Uterus (tissue), 4 donors: Measurements from ENCODE around the gene RIMOC1. TPM values are rescaled to one million over a fixed set of nuclear protein-coding genes. Genes with fewer than 3 reads are reported as not detected.

ENCODE experiments used
- DNase-seq, 2 donors: peaks; one replicate each; pipeline ENCODE4 v3.0.0-alpha.2; 2019 to 2020
- H3K27ac ChIP-seq, 2 donors: fragments of 200-600 bp; sonication (generic); 1 replicate in 1 of 2; 2 replicates in 1 of 2; pipeline ENCODE4 v1.5.1; 2016 to 2018
- H3K27me3 ChIP-seq, 2 donors: fragments of 200-600 bp; sonication (generic); one replicate each; pipeline ENCODE4 v1.5.1; 2018 to 2019; ENCODE audit warnings: control low read depth in 1 of 2
- H3K36me3 ChIP-seq, 2 donors: fragments of 200-600 bp; sonication (generic); one replicate each; pipeline ENCODE4 v1.5.1; 2019; ENCODE audit warnings: control low read depth in 1 of 2
- H3K4me1 ChIP-seq, 2 donors: fragments of 200-600 bp; sonication (generic); one replicate each; pipeline ENCODE4 v1.5.1; 2018 to 2019; ENCODE audit warnings: control low read depth in 1 of 2
- H3K4me3 ChIP-seq, 2 donors: fragments of 200-600 bp; sonication (generic); 1 replicate in 1 of 2; 2 replicates in 1 of 2; pipeline ENCODE4 v1.5.1; 2018 to 2019; ENCODE audit warnings: mild to moderate bottlenecking in 1 of 2
- H3K9me3 ChIP-seq, 2 donors: fragments of 200-600 bp; sonication (generic); one replicate each; pipeline ENCODE4 v1.5.1; 2019; ENCODE audit warnings: control low read depth in 1 of 2
- POLR2A ChIP-seq, 2 donors: fragments of 450-650 bp; IDR thresholded peaks; one replicate each; pipeline ENCODE4 v1.6.1; 2016; ENCODE audit warnings: antibody characterized with exemption in 2 of 2, mild to moderate bottlenecking in 1 of 2, moderate library complexity in 1 of 2
- intact Hi-C: fragments of 100-400 bp; cut with DNase I; formaldehyde crosslinking; loops from one replicate; pipeline ENCODE4 v1.15.1; 2023; ENCODE audit warnings: low total_unique reads
- total RNA-seq, 4 donors: library from RNA; depleted of rRNA in 3 of 4; stranded (reverse); fragments of >200 nt in 3 of 4; gene quantifications; one replicate each; pipeline versions ENCODE4 v1.1.0 to v1.2.4, GENCODE V29; 2014 to 2023
- TF ChIP-seq, protein P1 (sequence below), 4 experiments: fragments of 200-600 bp in 2 of 4; fragments of 450-650 bp in 2 of 4; sonication (generic) in 2 of 4; IDR thresholded peaks; one replicate each; pipeline ENCODE4 v1.5.1; 2016 to 2019; ENCODE audit warnings: antibody characterized with exemption in 4 of 4, mild to moderate bottlenecking in 2 of 4, moderate library complexity in 1 of 4
- donor health status: DM: yes; HTN: yes; CAD: no.

RIMOC1 gene
- total RNA-seq, 4 donors from 2014 or later = 9.2 to 23.8 (median 22.6) TPM

DNA sequence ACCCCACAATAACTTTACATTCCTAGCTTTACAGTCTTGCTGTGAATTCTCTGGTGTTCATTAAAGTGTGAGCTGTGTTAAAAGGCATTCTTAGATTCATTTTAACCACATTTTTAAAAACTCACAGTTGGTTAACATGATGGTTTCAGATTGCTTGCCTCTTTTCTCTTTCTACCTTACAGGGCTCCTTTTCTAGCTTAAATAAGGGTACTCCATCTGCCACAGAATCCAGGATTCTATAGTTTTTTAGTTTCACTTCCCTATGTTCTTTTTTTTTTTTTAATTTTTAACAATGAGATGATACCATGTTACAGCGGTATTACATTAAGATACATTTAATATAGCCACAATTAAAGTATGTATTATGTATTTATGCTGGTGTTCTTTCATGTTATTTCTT, 17.0 kb downstream of the RIMOC1 start:
- intact Hi-C loops = loop anchor here (10.0 kb wide), 1 partner anchor 56 kb away; no protein-coding TSS in a partner anchor
- H3K9me3 ChIP-seq = no peaks in the 10 kb centered on the region
- no peak overlapping the region for H3K4me3 ChIP-seq
- TF ChIP-seq, protein P1, sequence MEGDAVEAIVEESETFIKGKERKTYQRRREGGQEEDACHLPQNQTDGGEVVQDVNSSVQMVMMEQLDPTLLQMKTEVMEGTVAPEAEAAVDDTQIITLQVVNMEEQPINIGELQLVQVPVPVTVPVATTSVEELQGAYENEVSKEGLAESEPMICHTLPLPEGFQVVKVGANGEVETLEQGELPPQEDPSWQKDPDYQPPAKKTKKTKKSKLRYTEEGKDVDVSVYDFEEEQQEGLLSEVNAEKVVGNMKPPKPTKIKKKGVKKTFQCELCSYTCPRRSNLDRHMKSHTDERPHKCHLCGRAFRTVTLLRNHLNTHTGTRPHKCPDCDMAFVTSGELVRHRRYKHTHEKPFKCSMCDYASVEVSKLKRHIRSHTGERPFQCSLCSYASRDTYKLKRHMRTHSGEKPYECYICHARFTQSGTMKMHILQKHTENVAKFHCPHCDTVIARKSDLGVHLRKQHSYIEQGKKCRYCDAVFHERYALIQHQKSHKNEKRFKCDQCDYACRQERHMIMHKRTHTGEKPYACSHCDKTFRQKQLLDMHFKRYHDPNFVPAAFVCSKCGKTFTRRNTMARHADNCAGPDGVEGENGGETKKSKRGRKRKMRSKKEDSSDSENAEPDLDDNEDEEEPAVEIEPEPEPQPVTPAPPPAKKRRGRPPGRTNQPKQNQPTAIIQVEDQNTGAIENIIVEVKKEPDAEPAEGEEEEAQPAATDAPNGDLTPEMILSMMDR (IDR thresholded peaks at IDR 0.05) = no peak
- no peak for TF ChIP-seq POLR2A (IDR thresholded peaks at IDR 0.05)
- DNase-seq = no peak
- no peaks in the 10 kb centered on the region for H3K27me3 ChIP-seq
- no peaks in the 10 kb centered on the region for H3K36me3 ChIP-seq
- no peak overlapping the region for H3K27ac ChIP-seq
- H3K4me1 ChIP-seq = no peaks in the 10 kb centered on the region

DNA sequence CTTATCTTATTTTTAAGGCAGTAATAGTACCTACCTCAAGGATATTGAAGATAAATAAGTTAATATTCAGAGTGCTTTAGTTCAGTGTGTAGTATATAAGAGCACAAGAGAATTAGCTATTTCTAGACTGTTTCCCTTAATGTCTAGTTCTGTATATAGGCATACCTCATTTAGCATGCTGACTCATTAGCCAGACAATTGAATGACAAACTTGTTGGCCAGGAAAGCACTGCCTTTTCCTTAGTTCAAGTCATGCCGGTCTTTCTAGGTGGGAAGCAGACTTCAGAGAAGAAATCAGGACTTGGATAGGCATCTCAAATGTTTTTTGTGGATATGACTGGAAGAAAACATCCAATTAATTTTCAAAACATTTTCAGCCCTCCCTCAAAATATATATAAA, 17.7 kb downstream of the RIMOC1 start:
- H3K4me3 ChIP-seq = no peak overlapping the region
- no peaks in the 10 kb centered on the region for H3K4me1 ChIP-seq
- no peaks in the 10 kb centered on the region for H3K9me3 ChIP-seq
- no peak for TF ChIP-seq POLR2A (IDR thresholded peaks at IDR 0.05)
- TF ChIP-seq, protein P1 (IDR thresholded peaks at IDR 0.05) = no peak
- DNase-seq = no peak
- intact Hi-C loops = loop anchor here (10.0 kb wide), 1 partner anchor 57 kb away; no protein-coding TSS in a partner anchor
- H3K27ac ChIP-seq = no peak overlapping the region
- H3K36me3 ChIP-seq = no peaks in the 10 kb centered on the region
- H3K27me3 ChIP-seq = no peaks in the 10 kb centered on the region

DNA sequence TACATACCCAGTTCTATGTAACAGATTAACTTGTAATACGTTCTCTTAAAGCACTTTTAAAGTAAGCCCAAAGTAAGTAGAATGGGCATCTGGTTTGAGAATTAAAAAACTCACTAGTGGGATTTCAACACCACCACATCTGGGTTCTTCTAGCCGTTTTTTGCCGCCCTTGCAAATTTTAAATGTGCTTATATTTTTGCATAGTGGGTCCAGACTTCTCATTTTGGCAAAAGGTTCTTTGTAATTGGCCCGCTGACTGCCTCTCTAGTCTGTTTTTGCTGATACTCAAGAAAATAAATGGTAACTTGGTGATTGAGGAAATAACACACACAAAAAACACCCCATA, 20.4 kb downstream of the RIMOC1 start:
- Histone ChIP-seq H3K27ac (peak overlapping the region; percentile 90 to 95), H3K4me1 (no peaks in the 10 kb centered on the region)
- intact Hi-C loops = loop anchor here (10.0 kb wide), 1 partner anchor 60 kb away; no protein-coding TSS in a partner anchor

DNA sequence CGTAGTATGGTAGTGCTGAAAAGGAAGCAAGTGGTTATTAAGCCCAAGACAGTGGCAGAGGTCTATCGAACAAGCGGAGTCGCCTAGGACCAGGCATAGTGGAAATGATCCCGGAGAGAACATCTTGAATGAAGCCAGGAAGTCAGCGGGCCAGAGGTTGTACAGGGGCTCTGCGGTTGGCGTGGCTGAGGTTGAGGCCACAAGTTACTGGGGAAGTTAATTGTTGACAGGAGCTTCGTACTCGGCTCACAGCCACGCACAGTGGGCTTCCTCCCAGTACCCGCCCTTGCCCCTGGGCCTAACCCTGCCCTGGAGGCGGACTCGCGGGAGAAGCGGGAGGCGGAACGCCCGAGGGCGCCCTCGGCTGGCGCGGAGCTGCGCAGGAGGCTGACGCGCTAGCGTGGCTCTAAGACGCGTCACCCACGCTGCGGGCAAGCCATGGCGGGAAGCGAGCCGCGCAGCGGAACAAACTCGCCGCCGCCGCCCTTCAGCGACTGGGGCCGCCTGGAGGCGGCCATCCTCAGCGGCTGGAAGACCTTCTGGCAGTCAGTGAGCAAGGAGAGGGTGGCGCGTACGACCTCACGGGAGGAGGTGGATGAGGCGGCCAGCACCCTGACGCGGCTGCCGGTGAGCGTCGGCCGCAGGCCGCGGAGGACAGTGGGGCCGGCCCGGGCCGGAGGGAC, 20.9 kb downstream of the RIMOC1 start, which contains the start of gene FBXO4:
TSS of gene FBXO4 (plus strand) at position 410 of the 683 bp plus-strand sequence. CDS start at position 439, 29 bp downstream.
- DNase-seq = peak; percentile 75 to 85
- intact Hi-C loops = loop anchor here (10.0 kb wide), 1 partner anchor 60 kb away; no protein-coding TSS in a partner anchor
- peak in 1 of 2 donors; percentile 60 for TF ChIP-seq POLR2A (IDR thresholded peaks at IDR 0.05)
- TF ChIP-seq, protein P1 (IDR thresholded peaks at IDR 0.05) = peak; percentile 53 to 73 (median 58)
- H3K4me3 ChIP-seq = peak within 1 kb of the TSS; percentile 63 to 77
- no peaks in the 10 kb centered on the region for H3K36me3 ChIP-seq
- H3K9me3 ChIP-seq = no peaks in the 10 kb centered on the region
- H3K27ac ChIP-seq = peak within 1 kb of the TSS; percentile 90 to 95
- no peaks in the 10 kb centered on the region for H3K4me1 ChIP-seq
- no peaks in the 10 kb centered on the region for H3K27me3 ChIP-seq

More for the DNA sequence above, 20.4 kb downstream of the RIMOC1 start:
- Histone ChIP-seq H3K36me3 (no peaks in the 10 kb centered on the region), H3K4me3 (peak overlapping the region; percentile 63 to 77), H3K27me3 (no peaks in the 10 kb centered on the region), H3K9me3 (no peaks in the 10 kb centered on the region)
- no peak for DNase-seq
- TF ChIP-seq POLR2A (IDR thresholded peaks at IDR 0.05) = no peak
- TF ChIP-seq, protein P1 (IDR thresholded peaks at IDR 0.05) = no peak

DNA sequence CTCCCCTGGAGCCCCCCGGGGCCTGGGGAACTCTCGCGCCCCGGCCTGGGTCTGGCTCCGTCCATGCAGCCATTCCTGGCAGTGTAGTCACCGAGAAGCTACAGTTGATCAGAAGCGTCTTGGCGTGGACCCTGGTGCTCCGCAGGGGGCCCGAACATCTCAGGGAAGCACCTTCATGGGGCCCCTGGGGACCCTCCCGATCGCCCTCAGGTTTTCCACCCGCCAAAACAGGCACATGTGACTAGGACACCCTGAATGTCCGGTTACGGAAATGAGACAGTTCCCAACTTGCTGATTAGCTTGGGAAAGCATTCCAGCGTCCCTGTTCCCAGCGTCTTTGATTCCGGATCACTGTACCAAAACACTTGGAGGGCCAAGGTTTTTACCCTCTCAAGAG, 21.4 kb downstream of the RIMOC1 start:
- no peaks in the 10 kb centered on the region for H3K36me3 ChIP-seq
- intact Hi-C loops = loop anchor here (10.0 kb wide), 1 partner anchor 61 kb away; no protein-coding TSS in a partner anchor
- H3K27ac ChIP-seq = peak overlapping the region; percentile 90 to 95
- H3K27me3 ChIP-seq = no peaks in the 10 kb centered on the region
- peak; percentile 31 to 39 for DNase-seq
- no peaks in the 10 kb centered on the region for H3K4me1 ChIP-seq
- H3K9me3 ChIP-seq = no peaks in the 10 kb centered on the region
- TF ChIP-seq, protein P1 (IDR thresholded peaks at IDR 0.05) = no peak
- TF ChIP-seq POLR2A (IDR thresholded peaks at IDR 0.05) = no peak
- H3K4me3 ChIP-seq = peak overlapping the region; percentile 63 to 77
